Activated naive CD4-positive, alpha-beta T cell treated with Interleukin-2 at 50 U/mL for 16 hours (primary cell): ENCODE measurements around the gene CRIP1.

ENCODE experiments used
- DNase-seq: peaks from one replicate; pipeline ENCODE4 v3.0.0-alpha.2; 2020

Gene CRIP1

GRCh38 chr14:105471297-105471821, 15.3 kb upstream of the CRIP1 start:
- DNase-seq = no peak

DNA sequence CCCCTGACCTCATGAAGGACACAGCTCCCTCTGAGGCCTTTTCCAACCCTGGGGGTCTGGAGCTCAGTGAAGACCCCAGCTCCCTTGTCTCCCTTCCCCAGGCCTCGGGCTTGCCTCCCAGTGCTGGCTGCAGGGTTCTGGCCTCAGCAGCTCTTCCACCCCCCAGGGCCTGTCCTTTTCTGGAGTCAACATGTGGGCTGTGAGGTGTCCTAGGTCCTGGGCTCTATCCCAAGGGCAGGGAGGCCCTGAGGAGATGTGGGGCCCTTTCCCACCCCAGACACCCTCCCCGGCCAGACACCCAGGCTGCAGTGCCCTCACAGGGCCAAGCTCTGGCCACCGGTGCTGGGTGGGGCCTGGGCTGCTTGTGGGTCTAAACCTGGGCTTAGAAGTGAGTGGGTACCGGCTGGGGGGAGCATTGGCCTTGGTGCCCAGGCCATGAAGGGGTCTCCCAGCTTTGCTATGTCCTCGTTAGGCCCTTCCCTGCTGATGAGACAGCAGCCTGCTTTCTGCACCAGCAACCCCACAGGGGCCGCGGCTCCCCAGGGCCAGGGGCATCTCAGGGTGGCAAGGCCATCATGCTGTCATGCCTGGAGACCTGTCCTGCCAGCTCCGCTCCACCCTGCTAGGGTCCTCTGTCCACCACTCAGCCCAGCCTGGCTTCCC, 14.7 kb upstream of the CRIP1 start:
- no peak for DNase-seq

- no peak for DNase-seq
These were observed 14.1 kb upstream of the CRIP1 start for GRCh38 chr14:105472486-105472991.

GRCh38 chr14:105473033-105473676, 13.5 kb upstream of the CRIP1 start:
- no peak for DNase-seq

DNA sequence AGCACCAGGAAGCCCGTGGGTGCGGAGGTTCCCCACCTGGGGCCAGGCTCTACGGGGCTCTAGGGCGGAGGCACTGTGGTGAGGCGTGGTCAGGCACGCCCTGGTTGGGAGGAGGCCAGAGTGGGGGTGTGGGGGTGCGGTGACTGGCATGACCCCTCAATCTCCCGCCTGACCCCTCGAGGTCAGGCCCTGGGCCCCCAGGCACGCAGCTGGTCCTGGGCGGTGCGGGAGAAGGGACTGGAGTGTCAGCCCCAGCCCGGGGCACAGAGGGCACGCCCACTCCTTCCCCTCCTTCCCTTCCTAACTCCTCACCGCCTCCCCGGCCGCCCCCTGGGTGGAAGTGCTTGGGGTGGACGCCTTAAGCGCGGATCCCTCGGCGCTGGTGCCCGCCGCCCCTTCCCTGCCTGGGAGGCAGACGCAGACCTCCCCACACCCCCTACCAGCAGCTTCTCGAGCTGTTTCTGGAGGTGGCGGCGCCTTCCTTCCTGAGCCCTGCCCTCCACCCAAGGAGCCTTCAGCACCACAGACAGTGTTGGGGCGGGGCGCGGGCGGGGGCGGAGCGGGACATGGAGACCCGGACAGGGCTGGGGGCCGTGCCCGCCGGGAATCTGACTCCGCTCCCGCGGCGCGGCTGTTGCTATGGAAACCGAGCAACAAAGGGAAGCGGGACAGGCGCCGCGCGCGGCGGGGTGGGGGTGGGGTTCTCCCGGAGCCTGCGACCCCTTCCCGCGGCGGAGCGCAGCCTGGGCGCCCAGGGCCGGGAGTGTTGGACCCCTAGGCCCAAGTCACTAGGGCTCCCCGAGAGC, 12.8 kb upstream of the CRIP1 start:
- DNase-seq = peak; percentile 75

GRCh38 chr14:105474483-105475268, 12.0 kb upstream of the CRIP1 start, which contains the start of gene CRIP2:
TSS of gene CRIP2 (plus strand) at chr14:105474821. CDS start at chr14:105474863, 42 bp downstream.
- peak; percentile 46 for DNase-seq

GRCh38 chr14:105475269-105476096, 11.2 kb upstream of the CRIP1 start:
- DNase-seq = no peak

DNA sequence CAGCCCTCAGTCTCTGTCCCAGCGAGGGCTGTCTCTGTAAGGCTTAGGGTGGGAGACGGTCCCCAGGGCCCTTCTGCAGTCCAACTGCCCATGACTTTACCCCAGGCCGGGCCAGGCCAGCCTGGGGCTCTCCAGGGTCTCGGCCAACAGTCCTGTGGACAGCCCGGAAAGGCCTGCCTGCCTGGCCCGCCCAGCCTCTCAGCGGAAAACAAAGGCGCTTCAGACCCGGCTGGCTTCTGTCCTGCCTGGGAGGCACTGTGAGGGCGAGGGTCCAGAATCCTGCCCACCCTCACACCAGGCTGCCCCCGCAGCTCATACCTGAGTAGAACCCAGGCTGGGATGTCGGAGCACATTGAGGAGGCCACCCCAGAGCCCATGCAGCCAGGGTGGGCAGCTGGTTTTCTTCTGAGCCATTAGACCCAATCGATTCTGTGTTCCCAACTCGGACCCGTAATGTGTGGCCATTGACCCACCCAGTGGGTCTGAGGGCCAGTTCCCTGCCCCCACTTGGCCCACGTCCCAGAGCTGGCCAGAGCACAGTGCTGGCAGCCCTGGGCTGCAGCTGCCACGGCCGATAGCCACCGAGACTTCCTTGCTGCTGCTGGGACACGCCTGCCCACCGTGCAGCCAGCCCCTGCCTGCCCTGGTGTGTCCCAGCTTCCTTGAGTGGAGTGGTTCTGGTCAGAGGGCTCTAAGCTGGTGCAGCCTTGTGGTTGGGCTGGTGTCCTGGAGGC, 10.4 kb upstream of the CRIP1 start:
- no peak for DNase-seq

GRCh38 chr14:105476831-105477659, 9.6 kb upstream of the CRIP1 start:
- DNase-seq = no peak

DNA sequence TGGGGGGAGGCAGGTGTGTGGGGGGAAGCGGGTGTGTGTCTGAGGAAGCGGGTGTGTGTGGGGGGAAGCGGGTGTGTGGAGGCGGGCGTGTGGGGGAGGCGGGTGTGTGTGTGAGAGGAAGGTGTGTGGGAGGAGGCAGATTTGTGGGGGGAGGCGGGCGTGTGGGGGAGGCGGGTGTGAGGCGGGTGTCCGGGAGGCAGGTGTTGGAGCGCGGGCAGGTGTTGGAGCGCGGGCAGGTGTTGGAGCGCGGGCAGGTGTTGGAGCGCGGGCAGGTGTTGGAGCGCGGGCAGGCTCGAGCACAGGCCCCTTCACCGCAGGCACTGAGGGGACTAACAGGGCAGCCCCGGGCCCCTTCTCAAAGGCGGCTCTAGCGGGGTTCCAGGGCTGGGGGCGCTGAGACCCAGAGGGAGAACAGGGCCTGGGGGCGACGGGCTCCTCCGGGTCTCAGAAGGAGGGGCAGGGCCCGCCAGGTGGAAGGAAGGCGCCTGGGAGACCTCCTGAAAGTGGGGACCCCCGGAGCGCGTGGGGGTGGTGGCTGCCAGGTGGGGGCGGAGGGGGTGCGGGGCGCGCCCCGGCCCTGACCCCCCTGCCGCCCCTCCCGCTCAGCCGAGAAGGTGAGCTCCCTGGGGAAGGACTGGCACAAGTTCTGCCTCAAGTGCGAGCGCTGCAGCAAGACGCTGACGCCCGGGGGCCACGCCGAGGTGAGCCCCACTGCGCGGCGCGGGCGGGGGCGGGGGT, 8.9 kb upstream of the CRIP1 start:
- DNase-seq = peak; percentile 46

DNA sequence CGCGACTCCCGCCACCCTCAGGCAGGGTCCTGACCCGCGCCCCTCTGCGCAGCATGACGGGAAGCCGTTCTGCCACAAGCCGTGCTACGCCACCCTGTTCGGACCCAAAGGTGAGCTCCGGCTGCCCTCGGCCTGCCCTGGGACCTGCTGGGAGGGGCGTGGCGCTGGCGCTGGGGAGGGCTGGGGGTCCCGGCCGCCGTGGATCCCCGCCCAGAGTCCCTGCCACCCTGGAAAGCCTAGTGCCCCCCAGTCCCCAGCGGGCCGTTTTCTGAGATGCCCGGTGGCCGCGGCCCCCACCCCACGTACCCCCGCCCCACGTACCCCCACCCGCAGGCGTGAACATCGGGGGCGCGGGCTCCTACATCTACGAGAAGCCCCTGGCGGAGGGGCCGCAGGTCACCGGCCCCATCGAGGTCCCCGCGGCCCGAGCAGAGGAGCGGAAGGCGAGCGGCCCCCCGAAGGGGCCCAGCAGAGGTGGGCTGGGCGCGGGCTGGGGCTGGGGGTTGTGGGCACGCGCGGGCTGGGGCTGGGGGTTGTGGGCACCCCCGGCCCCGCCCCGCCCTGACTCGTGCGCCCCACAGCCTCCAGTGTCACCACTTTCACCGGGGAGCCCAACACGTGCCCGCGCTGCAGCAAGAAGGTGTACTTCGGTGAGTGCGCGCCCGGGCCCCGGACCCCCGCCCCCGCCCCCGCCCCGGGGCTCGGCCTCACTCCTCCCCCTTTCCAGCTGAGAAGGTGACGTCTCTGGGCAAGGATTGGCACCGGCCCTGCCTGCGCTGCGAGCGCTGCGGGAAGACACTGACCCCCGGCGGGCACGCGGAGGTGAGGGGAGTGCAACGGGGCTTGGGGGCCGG, 8.1 kb upstream of the CRIP1 start:
- no peak for DNase-seq

DNA sequence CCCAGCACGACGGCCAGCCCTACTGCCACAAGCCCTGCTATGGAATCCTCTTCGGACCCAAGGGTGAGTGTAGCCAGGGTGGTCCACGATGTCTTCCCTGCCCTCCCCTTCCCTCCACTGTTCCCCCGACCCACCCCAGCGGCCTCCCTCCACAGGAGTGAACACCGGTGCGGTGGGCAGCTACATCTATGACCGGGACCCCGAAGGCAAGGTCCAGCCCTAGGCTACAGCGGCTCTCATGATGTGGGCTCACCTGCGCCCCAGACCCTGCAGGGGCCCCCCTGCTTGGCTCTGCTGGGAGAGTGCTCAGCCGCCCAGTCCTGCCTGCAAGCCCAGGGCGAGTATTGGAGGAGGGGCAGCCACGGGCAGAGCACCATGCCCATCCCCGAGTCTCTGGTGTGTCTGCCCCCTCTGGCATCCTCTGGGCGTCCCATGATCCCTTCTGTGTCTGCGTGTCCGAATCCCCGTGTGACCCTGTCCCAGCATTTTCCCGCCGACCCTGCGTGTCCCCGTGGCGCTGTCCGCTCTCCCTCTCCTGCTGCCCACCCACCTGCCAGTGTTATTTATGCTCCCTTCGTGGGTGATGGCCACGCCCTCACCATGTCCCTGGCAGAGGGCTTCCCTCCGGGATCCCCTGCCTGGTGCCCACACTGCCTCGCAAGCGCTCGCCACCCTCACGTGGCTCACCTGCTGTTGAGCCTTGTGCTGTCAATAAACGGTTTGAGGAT, 7.1 kb upstream of the CRIP1 start:
- DNase-seq = no peak

DNA sequence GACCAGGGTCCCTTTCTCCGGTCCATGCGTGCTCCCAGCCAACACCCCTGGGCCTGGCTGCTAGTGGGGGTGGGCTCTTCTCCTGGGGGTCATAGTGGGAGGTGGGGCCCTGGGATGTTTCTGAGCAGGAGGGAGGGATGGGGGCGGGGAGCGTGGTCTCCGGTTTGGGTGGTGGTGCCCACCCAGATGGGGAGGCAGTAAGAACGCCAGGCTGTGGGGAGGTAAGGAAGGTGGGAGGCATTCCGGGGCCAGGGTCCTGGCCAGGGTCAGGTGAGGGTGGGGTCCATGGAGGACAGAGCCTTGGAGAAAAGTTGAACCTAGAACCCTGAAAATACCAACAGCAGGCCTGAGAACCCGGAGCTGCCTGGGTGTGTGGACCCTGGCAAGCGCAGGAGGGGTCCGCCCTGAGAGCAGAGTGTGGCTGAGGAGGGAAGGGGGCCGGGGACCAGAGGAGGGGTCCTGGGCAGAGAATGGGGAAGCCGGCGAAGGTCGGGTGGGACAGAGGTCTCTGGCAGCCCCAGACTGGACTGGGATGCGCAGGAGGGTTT, 6.4 kb upstream of the CRIP1 start:
- no peak for DNase-seq

- DNase-seq = peak; percentile 91
These were observed 5.6 kb upstream of the CRIP1 start for GRCh38 chr14:105480807-105481801.

DNA sequence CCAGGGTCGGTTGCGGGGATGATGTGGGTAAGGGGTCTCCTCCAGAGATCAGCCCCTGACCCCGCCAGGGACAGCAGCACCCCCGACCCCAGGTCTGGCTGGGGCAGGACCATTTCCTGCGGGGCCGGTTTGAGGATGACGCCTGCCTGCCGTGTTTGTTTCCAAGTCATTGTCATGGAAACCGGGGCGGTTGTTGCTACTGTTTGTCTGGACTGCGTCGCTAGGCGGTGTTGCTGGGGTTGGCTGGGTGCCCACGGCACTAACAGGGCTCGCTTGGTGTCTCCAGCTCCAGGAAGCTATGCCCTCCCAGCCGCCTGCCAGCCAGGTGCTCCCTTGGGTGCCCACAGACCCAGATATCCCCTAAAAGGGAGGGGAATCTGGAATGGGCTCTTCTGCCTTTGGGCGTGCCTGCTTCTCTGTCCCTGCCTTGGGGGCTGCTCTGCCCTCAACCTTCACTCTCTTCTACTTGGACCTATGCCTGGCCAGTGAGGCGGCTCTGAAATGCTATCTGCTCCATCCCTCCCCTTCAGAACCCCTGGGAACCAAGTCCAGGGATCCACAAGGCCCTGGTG, 4.7 kb upstream of the CRIP1 start:
- peak; percentile 92 for DNase-seq
